GM12873 (cell line): ENCODE data around the gene BGN.

ENCODE experiments used
- CTCF ChIP-seq: IDR thresholded peaks from 2 replicates; pipeline ENCODE4 v1.5.1; 2012; ENCODE audit warnings: low read depth, mild to moderate bottlenecking, moderate library complexity, low read length, control low read depth; ENCODE audit not compliant: insufficient read depth; ENCODE audit errors: missing control alignments

Gene BGN

GRCh38 chrX:153470411-153471363 is 24.1 kb upstream of the BGN start, which contains the start of gene HAUS7:
HAUS7 (minus strand) TSS chrX:153470576; CDS start chrX:153470557, 19 bp downstream.
- peak; percentile 74 for TF ChIP-seq CTCF

- no peak for TF ChIP-seq CTCF
Measured at GRCh38 chrX:153471663-153472280, 23.0 kb upstream of the BGN start.

DNA sequence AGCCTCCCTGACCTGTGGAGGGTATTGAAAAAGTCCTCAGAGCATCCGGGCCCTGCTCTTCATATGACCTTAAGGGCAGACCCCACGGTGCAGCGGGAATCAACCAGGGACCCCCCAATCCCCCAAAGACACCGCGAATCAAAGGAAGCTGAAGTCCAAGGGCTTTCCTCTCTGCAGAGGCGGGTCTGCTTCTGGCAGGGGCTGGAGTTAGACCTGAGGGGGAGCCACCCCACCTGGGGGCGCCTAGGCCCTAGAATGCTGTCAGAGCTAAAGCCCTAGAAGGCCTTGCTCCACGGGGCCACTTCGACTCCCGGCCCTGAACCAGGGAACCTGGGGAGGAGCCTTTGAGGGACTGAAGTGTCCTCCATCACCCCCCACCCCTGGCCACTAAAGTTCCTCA is 21.7 kb upstream of the BGN start:
- TF ChIP-seq CTCF: no peak

GRCh38 chrX:153474266-153474665 is 20.5 kb upstream of the BGN start:
- TF ChIP-seq CTCF: no peak

- TF ChIP-seq CTCF: no peak
Measured at GRCh38 chrX:153474718-153475117, 20.1 kb upstream of the BGN start.

DNA sequence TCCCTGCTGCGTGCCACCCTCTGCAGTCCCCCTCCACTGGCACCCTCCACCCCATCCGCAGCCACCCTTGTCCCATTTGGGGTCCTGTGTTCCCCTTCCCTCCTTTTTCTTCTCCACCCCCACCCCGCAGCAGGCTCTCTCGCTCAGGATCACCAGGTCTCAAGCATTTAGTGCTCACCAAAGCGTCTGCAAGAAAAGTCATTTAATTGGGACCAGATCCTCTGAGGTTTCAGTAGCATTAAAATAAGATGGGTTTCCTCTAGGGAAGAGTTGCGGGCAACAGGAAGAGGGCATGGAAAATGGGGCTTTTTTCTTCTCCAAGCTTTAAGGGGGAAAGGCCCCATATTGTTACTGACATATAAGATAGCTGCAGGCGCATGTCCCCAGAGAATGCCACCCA is 19.5 kb upstream of the BGN start:
- no peak for TF ChIP-seq CTCF

DNA sequence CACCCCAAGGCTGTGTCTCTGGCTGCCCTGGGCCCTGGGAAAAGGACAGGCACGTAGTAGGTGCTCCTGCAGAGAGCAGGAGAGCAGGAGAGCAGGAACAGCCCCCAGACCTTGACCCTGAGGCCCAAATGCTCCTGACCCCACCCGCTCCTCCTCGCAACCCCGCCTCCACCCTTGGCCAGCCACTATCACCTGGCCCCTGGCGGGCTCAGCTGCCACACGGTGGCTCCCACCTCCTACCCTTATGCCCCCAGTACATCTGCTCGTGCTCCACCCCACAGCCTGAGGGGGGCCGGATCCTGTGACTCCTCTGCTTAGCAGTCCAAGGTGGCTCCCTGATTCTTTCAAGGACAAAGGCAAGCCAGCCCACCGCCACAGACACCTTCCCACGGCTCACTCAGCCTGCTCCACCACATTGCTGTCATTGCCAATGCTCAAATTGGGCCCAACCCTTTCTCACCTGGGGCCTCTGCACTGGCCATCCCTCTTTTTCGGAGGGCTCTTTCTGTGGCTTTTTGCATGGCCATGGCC is 19.0 kb upstream of the BGN start:
- no peak for TF ChIP-seq CTCF
